NCI-H187 (cell line): ENCODE data around the gene TRIM22.

Source experiments
- DNase-seq, 2 experiments: peaks; one replicate each; lab custom pipeline; 2025; lab: John Stamatoyannopoulos, UW

Gene TRIM22

GRCh38 chr11:5746614-5747013 lies 57.0 kb downstream of the TRIM22 start:
- DNase-seq: no peak

DNA sequence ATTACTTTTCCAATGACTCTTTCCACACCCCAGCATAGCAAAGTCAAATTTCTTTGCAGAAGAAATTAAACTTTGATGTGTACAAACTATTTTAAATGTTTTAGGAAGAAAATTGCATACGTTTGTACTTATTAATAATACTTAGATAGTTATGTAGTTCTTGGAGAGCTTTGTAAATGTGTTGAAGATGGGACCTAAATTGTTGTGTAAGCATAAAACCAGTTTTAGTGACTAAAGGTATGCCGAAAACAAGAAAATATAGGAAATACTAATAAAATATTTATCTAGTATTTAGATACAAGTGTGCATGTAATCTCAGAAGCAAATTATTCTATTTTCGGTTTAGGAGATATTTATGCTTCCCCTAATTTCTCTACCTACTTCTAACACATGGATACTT lies 60.2 kb downstream of the TRIM22 start:
- DNase-seq: no peak

GRCh38 chr11:5753943-5754342 lies 64.4 kb downstream of the TRIM22 start, which contains the start of gene OR52N4:
Gene OR52N4, plus strand, starts transcription at chr11:5754243. Its CDS starts 498 bp downstream, at chr11:5754741.
- no peak for DNase-seq
